GM10847 (cell line): ENCODE measurements around the gene KCNJ1.

Source experiments
- POLR2A ChIP-seq: IDR thresholded peaks from 2 replicates; pipeline ENCODE4 v1.6.1; 2011; ENCODE audit not compliant: insufficient read length; ENCODE audit errors: extremely low read depth

KCNJ1 gene

GRCh38 chr11:128904656-128905344, 37.7 kb upstream of the KCNJ1 start:
- TF ChIP-seq POLR2A = no peak

DNA sequence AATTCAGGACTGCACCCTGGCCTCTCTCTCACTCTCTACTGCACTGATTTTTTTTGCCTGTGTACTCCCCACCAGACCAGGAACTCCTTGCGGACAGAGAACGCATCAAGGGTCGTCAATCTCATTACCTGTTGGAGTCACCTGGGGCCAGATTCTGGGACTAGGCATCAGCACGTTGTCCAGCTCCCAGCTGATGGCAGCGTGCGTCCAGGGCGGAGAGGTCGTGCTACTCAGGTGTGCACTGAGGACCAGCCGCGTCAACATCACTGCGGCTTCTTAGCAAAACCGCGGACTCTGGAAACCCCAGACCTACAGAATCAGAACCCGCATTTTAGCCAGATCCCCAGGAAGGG, 37.2 kb upstream of the KCNJ1 start:
- no peak for TF ChIP-seq POLR2A

GRCh38 chr11:128903248-128904061, 36.4 kb upstream of the KCNJ1 start:
- no peak for TF ChIP-seq POLR2A

- TF ChIP-seq POLR2A = no peak
Observed at GRCh38 chr11:128902515-128903066, 35.5 kb upstream of the KCNJ1 start.

- TF ChIP-seq POLR2A = no peak
Observed at GRCh38 chr11:128901653-128902514, 34.8 kb upstream of the KCNJ1 start.

GRCh38 chr11:128900468-128900867, 33.4 kb upstream of the KCNJ1 start:
- TF ChIP-seq POLR2A = no peak

DNA sequence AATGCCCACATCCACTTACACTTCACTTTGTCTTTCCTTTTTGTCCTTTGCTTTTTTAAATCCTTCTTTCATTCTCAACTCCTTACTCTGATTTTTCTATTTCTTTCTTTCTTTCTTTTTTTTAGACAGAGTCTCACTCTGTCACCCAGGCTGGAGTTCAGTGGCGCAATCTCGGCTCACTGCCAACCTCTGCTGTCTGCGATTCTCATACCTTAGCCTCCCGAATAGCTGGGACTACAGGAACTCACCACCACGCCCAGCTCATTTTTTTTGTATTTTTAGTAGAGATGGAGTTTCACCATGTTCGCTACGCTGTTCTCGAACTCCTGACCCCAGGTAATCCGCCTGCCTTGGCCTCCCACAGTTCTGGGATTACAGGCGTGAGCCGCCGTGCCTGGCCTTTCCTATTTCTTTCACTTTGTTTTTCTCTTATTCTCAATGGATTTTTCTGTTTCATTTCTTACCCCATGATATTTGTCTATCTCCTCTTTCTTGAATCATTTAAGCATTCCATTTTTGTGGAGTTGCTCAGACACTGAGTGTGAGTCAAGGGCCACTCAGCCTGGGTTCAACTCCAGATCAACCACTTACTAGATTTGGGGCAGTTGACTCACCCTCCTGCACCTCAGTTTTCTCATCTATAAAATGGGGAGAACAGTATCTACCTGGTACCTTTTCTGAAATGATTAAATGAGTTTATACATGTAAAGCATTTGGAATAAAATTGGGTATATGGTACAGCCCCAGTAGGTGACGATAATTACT, 31.7 kb upstream of the KCNJ1 start:
- no peak for TF ChIP-seq POLR2A

GRCh38 chr11:128897826-128898225, 30.7 kb upstream of the KCNJ1 start:
- no peak for TF ChIP-seq POLR2A

- no peak for TF ChIP-seq POLR2A
Observed at GRCh38 chr11:128896356-128896755, 29.3 kb upstream of the KCNJ1 start.

GRCh38 chr11:128895526-128895925, 28.4 kb upstream of the KCNJ1 start:
- no peak for TF ChIP-seq POLR2A

- TF ChIP-seq POLR2A = no peak
Observed at GRCh38 chr11:128894685-128895084, 27.6 kb upstream of the KCNJ1 start.

- no peak for TF ChIP-seq POLR2A
Observed at GRCh38 chr11:128894286-128894681, 27.2 kb upstream of the KCNJ1 start.

DNA sequence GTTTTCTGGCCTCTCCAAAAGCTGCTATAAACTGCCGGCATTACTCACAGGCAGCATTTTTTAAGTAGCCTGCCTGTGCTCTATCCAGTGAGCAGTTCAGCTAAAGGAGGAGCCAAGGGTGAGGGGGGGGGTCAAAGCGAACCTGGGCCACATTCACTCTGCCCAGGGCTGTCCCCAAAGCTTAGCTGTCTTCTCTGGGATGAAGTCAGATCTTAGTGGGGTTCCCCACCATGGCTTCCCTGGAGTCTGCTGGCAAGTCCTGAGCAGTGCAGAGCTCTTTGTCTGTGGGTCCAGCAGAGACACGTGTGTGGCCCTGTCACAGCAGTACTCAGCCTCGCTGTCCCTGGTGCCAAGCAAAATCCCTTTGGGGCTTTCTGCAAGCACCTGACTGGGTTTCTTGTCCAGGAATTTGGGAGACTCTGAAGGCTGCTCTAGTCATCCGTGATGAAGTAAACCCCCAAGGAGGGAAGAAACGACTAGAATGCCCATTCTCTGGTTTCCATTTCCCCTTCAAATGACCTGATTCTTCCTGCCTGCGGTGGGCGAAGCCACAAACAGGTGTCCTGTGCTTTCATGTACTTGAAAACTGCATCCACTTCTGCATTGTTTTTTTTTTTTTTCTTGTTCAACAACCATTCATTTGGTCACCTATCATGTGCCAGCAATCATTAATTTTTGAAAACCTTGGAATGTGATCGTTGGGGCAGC, 26.6 kb upstream of the KCNJ1 start:
- TF ChIP-seq POLR2A = no peak
